Astrocyte (in vitro differentiated cells and primary cell): ENCODE measurements around the gene CPLX1. TPM values are rescaled to one million over a fixed set of nuclear protein-coding genes. Genes with fewer than 3 reads are reported as not detected.

Experiments
- DNase-seq: peaks from one replicate; pipeline ENCODE4 v3.0.0-alpha.2; 2010; ENCODE audit warnings: low read depth
- FAIRE-seq: peaks from 2 replicates; lab custom pipeline; 2011; peaks lifted over from hg19 to GRCh38; lab: Jason Lieb, UNC
- H2AFZ ChIP-seq: 2 replicates; pipeline ENCODE4 v1.6.0; 2012; ENCODE audit warnings: low read depth, low read length, inconsistent platforms
- H3K27ac ChIP-seq: 2 replicates; pipeline ENCODE4 v1.5.1; 2011; ENCODE audit warnings: low read depth, low read length, inconsistent platforms
- H3K27me3 ChIP-seq: 2 replicates; pipeline ENCODE4 v1.6.0; 2011; ENCODE audit warnings: low read length, inconsistent platforms; ENCODE audit not compliant: insufficient read depth
- H3K36me3 ChIP-seq: 2 replicates; pipeline ENCODE4 v1.5.1; 2011; ENCODE audit warnings: low read length, inconsistent platforms; ENCODE audit not compliant: insufficient read depth
- H3K4me1 ChIP-seq: 2 replicates; pipeline ENCODE4 v1.5.1; 2011; ENCODE audit warnings: low read length, inconsistent platforms; ENCODE audit not compliant: insufficient read depth
- H3K4me2 ChIP-seq: 2 replicates; pipeline ENCODE4 v1.6.0; 2012; ENCODE audit warnings: low read length, inconsistent platforms
- H3K4me3 ChIP-seq: 2 replicates; pipeline ENCODE4 v1.5.1; 2011; ENCODE audit warnings: low read depth, mild to moderate bottlenecking, low read length, inconsistent platforms; ENCODE audit not compliant: insufficient read depth
- H3K79me2 ChIP-seq: 2 replicates; pipeline ENCODE4 v1.6.0; 2012; ENCODE audit warnings: mild to moderate bottlenecking, low read length, inconsistent platforms; ENCODE audit not compliant: insufficient read depth
- H3K9ac ChIP-seq: 2 replicates; pipeline ENCODE4 v1.6.0; 2012; ENCODE audit warnings: mild to moderate bottlenecking, low read length, inconsistent platforms
- H3K9me3 ChIP-seq: 2 replicates; pipeline ENCODE4 v1.5.1; 2012; ENCODE audit warnings: low read depth, mild to moderate bottlenecking, low read length, inconsistent platforms; ENCODE audit not compliant: insufficient read depth
- H4K20me1 ChIP-seq: 2 replicates; pipeline ENCODE4 v1.6.0; 2012; ENCODE audit warnings: low read length, inconsistent platforms; ENCODE audit not compliant: insufficient read depth
- H3K27ac Mint-ChIP-seq: one replicate; pipeline ENCODE4 v1.8.0; 2021; ENCODE audit warnings: mild to moderate bottlenecking, mixed read lengths; ENCODE audit not compliant: unreplicated experiment
- H3K27me3 Mint-ChIP-seq: one replicate; pipeline ENCODE4 v1.8.0; 2021; ENCODE audit warnings: low read depth, mixed read lengths; ENCODE audit not compliant: unreplicated experiment
- H3K36me3 Mint-ChIP-seq: one replicate; pipeline ENCODE4 v1.8.0; 2021; ENCODE audit warnings: low read depth, mixed read lengths; ENCODE audit not compliant: unreplicated experiment
- H3K4me1 Mint-ChIP-seq: one replicate; pipeline ENCODE4 v1.8.0; 2021; ENCODE audit warnings: low read depth, mixed read lengths; ENCODE audit not compliant: unreplicated experiment
- H3K4me3 Mint-ChIP-seq: one replicate; pipeline ENCODE4 v1.8.0; 2021; ENCODE audit warnings: mild to moderate bottlenecking, moderate library complexity, mixed read lengths; ENCODE audit not compliant: unreplicated experiment
- H3K9me3 Mint-ChIP-seq: one replicate; pipeline ENCODE4 v1.8.0; 2021; ENCODE audit warnings: mild to moderate bottlenecking, mixed read lengths; ENCODE audit not compliant: unreplicated experiment
- EZH2 ChIP-seq: IDR thresholded peaks from 2 replicates; pipeline ENCODE4 v1.6.1; 2012; ENCODE audit warnings: mild to moderate bottlenecking, low read length, inconsistent platforms; ENCODE audit not compliant: insufficient read depth
- total RNA-seq: library from RNA; stranded (reverse); gene quantifications from 2 replicates; pipeline ENCODE4 v1.2.1, GENCODE V29; 2021
- TF ChIP-seq, protein P1 (sequence below): IDR thresholded peaks from 2 replicates; pipeline ENCODE4 v1.5.1; 2011; ENCODE audit warnings: low read depth, mild to moderate bottlenecking, inconsistent platforms, low read length, moderate library complexity; ENCODE audit not compliant: insufficient read depth

The CPLX1 gene
- total RNA-seq, 1 donor from 2014 or later: 1.9 TPM

- Histone ChIP-seq H3K79me2 (no peaks in the 10 kb centered on the region), H2AFZ (no peak overlapping the region), H3K36me3 (no peaks in the 10 kb centered on the region), H3K27ac (no peak overlapping the region), H3K4me1 (peaks cover 3% of the 10 kb centered on the region), H3K4me2 (no peak overlapping the region), H3K9ac (no peak overlapping the region), H3K27me3 (peaks cover 47% of the 10 kb centered on the region), H3K4me3 (no peak overlapping the region), H4K20me1 (peaks cover 8% of the 10 kb centered on the region), H3K9me3 (no peaks in the 10 kb centered on the region)
- H3K27ac Mint-ChIP-seq: no peak overlapping the region
- FAIRE-seq (no peak), DNase-seq (no peak)
- TF ChIP-seq EZH2: no peak
- TF ChIP-seq, protein P1, sequence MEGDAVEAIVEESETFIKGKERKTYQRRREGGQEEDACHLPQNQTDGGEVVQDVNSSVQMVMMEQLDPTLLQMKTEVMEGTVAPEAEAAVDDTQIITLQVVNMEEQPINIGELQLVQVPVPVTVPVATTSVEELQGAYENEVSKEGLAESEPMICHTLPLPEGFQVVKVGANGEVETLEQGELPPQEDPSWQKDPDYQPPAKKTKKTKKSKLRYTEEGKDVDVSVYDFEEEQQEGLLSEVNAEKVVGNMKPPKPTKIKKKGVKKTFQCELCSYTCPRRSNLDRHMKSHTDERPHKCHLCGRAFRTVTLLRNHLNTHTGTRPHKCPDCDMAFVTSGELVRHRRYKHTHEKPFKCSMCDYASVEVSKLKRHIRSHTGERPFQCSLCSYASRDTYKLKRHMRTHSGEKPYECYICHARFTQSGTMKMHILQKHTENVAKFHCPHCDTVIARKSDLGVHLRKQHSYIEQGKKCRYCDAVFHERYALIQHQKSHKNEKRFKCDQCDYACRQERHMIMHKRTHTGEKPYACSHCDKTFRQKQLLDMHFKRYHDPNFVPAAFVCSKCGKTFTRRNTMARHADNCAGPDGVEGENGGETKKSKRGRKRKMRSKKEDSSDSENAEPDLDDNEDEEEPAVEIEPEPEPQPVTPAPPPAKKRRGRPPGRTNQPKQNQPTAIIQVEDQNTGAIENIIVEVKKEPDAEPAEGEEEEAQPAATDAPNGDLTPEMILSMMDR: no peak
- H3K4me3 Mint-ChIP-seq: no peak overlapping the region
- H3K4me1 Mint-ChIP-seq: no peaks in the 10 kb centered on the region
- peaks cover 3% of the 10 kb centered on the region for H3K36me3 Mint-ChIP-seq
- no peaks in the 10 kb centered on the region for H3K9me3 Mint-ChIP-seq
- H3K27me3 Mint-ChIP-seq: peaks cover 43% of the 10 kb centered on the region
Measured at GRCh38 chr4:790466-790820, 35.5 kb downstream of the CPLX1 start.

GRCh38 chr4:789571-790465 lies 36.1 kb downstream of the CPLX1 start:
- Mint-ChIP-seq H3K36me3 (peaks cover 3% of the 10 kb centered on the region), H3K27ac (no peak overlapping the region), H3K27me3 (peaks cover 48% of the 10 kb centered on the region), H3K4me3 (no peak overlapping the region), H3K9me3 (no peaks in the 10 kb centered on the region), H3K4me1 (peaks cover 1% of the 10 kb centered on the region)
- DNase-seq (no peak), FAIRE-seq (no peak)
- Histone ChIP-seq H3K36me3 (no peaks in the 10 kb centered on the region), H3K4me3 (no peak overlapping the region), H3K4me1 (peaks cover 3% of the 10 kb centered on the region), H3K27me3 (peaks cover 47% of the 10 kb centered on the region), H3K79me2 (no peaks in the 10 kb centered on the region), H3K9ac (no peak overlapping the region), H3K4me2 (no peak overlapping the region), H3K27ac (no peak overlapping the region), H2AFZ (no peak overlapping the region), H3K9me3 (no peaks in the 10 kb centered on the region), H4K20me1 (peaks cover 8% of the 10 kb centered on the region)
- TF ChIP-seq EZH2: no peak
- TF ChIP-seq, protein P1: no peak
